ENCODE measurements around the gene ACYP2. TPM values are rescaled to one million over a fixed set of nuclear protein-coding genes. Genes with fewer than 3 reads are reported as not detected.

ACYP2 gene
- total RNA-seq, 1 donor: 9.0 TPM

GRCh38 chr2:54166121-54166773 is 50.8 kb downstream of the ACYP2 start:
- H3K36me3 ChIP-seq (ENCODE audit: insufficient read depth, low read length): no peaks in the 10 kb centered on the region
- no peak overlapping the region for H2AFZ ChIP-seq (ENCODE audit: low read length)
- H3K79me2 ChIP-seq (ENCODE audit: insufficient read depth, low read length): no peaks in the 10 kb centered on the region
- DNase-seq (ENCODE audit: insufficient read length, low spot score, missing footprints): peak; percentile 8
- H3K4me1 ChIP-seq (ENCODE audit: insufficient read depth, low read length): no peaks in the 10 kb centered on the region
- no peaks in the 10 kb centered on the region for H3K27me3 ChIP-seq (ENCODE audit: insufficient read depth, low read length)
- no peak overlapping the region for H3K4me2 ChIP-seq (ENCODE audit: insufficient read depth, low read length)
- no peak for TF ChIP-seq CTCF (IDR thresholded peaks at IDR 0.05; ENCODE audit: extremely low read depth, low read depth, low read length)
- H3K27ac ChIP-seq (ENCODE audit: low read depth, low read length): no peak overlapping the region
- H3K9me3 ChIP-seq (ENCODE audit: low read depth, low read length): no peaks in the 10 kb centered on the region
- no peaks in the 10 kb centered on the region for H4K20me1 ChIP-seq (ENCODE audit: insufficient read depth, low read length)
- no peak overlapping the region for H3K4me3 ChIP-seq (ENCODE audit: insufficient read depth, low read length)

- Histone ChIP-seq H3K4me3 (ENCODE audit: insufficient read depth, low read length) (no peak overlapping the region), H4K20me1 (ENCODE audit: insufficient read depth, low read length) (no peaks in the 10 kb centered on the region), H3K9me3 (ENCODE audit: low read depth, low read length) (no peaks in the 10 kb centered on the region), H3K79me2 (ENCODE audit: insufficient read depth, low read length) (no peaks in the 10 kb centered on the region), H3K36me3 (ENCODE audit: insufficient read depth, low read length) (no peaks in the 10 kb centered on the region), H3K27ac (ENCODE audit: low read depth, low read length) (no peak overlapping the region), H3K27me3 (ENCODE audit: insufficient read depth, low read length) (no peaks in the 10 kb centered on the region), H3K4me2 (ENCODE audit: insufficient read depth, low read length) (no peak overlapping the region), H3K4me1 (ENCODE audit: insufficient read depth, low read length) (no peaks in the 10 kb centered on the region), H2AFZ (ENCODE audit: low read length) (no peak overlapping the region)
- DNase-seq (ENCODE audit: insufficient read length, low spot score, missing footprints): peak; percentile 78
- peak; percentile 58 for TF ChIP-seq CTCF (IDR thresholded peaks at IDR 0.05; ENCODE audit: extremely low read depth, low read depth, low read length)
These were observed 61.2 kb downstream of the ACYP2 start for GRCh38 chr2:54176577-54176976.

- Histone ChIP-seq H3K4me3 (ENCODE audit: insufficient read depth, low read length) (no peak overlapping the region), H3K9me3 (ENCODE audit: low read depth, low read length) (no peaks in the 10 kb centered on the region), H3K4me2 (ENCODE audit: insufficient read depth, low read length) (no peak overlapping the region), H3K36me3 (ENCODE audit: insufficient read depth, low read length) (no peaks in the 10 kb centered on the region), H3K27me3 (ENCODE audit: insufficient read depth, low read length) (no peaks in the 10 kb centered on the region), H4K20me1 (ENCODE audit: insufficient read depth, low read length) (no peaks in the 10 kb centered on the region), H3K4me1 (ENCODE audit: insufficient read depth, low read length) (no peaks in the 10 kb centered on the region), H3K79me2 (ENCODE audit: insufficient read depth, low read length) (no peaks in the 10 kb centered on the region), H3K27ac (ENCODE audit: low read depth, low read length) (no peak overlapping the region), H2AFZ (ENCODE audit: low read length) (no peak overlapping the region)
- no peak for DNase-seq (ENCODE audit: insufficient read length, low spot score, missing footprints)
- no peak for TF ChIP-seq CTCF (IDR thresholded peaks at IDR 0.05; ENCODE audit: extremely low read depth, low read depth, low read length)
These were observed 67.9 kb downstream of the ACYP2 start for GRCh38 chr2:54183281-54183680.

- no peak for DNase-seq (ENCODE audit: insufficient read length, low spot score, missing footprints)
- no peak for TF ChIP-seq CTCF (IDR thresholded peaks at IDR 0.05; ENCODE audit: extremely low read depth, low read depth, low read length)
- Histone ChIP-seq H3K79me2 (ENCODE audit: insufficient read depth, low read length) (no peaks in the 10 kb centered on the region), H3K4me2 (ENCODE audit: insufficient read depth, low read length) (no peak overlapping the region), H3K4me1 (ENCODE audit: insufficient read depth, low read length) (no peaks in the 10 kb centered on the region), H3K27me3 (ENCODE audit: insufficient read depth, low read length) (no peaks in the 10 kb centered on the region), H2AFZ (ENCODE audit: low read length) (no peak overlapping the region), H3K4me3 (ENCODE audit: insufficient read depth, low read length) (no peak overlapping the region), H3K9me3 (ENCODE audit: low read depth, low read length) (no peaks in the 10 kb centered on the region), H3K36me3 (ENCODE audit: insufficient read depth, low read length) (no peaks in the 10 kb centered on the region), H4K20me1 (ENCODE audit: insufficient read depth, low read length) (no peaks in the 10 kb centered on the region), H3K27ac (ENCODE audit: low read depth, low read length) (no peak overlapping the region)
These were observed 68.6 kb downstream of the ACYP2 start for GRCh38 chr2:54183972-54184371.
